Measurements from ENCODE around the gene VPS37D. TPM values are rescaled to one million over a fixed set of nuclear protein-coding genes. Genes with fewer than 3 reads are reported as not detected.

Gene VPS37D
- total and polyA plus RNA-seq, 2 experiments from 2014 or later = 2.2 to 7.0 TPM

- DNase-seq (ENCODE audit: low spot score) = peak; percentile 53
- no peaks in the 10 kb centered on the region for H3K36me3 ChIP-seq (ENCODE audit: insufficient read depth)
- H3K9me2 ChIP-seq (ENCODE audit: insufficient read depth) = no peaks in the 10 kb centered on the region
- no peaks in the 10 kb centered on the region; the same call in 1 of the 2 replicates for H4K20me1 ChIP-seq (replicated peaks; ENCODE audit: insufficient read depth)
- H3K27me3 ChIP-seq (ENCODE audit: insufficient read depth) = peaks cover 13% of the 10 kb centered on the region
- peak; percentile 3; the same call in 2 of the 3 replicates for ATAC-seq
- H3F3A ChIP-seq (replicated peaks; ENCODE audit: low read depth) = no peaks in the 10 kb centered on the region
- H3K4me2 ChIP-seq = no peak overlapping the region
- peaks cover 3% of the 10 kb centered on the region; the same call in 2 of the 3 replicates for H3K4me1 Mint-ChIP-seq
- H3K27ac Mint-ChIP-seq = no peak overlapping the region
- TF ChIP-seq JUNB (IDR thresholded peaks at IDR 0.05; ENCODE audit: unreplicated experiment) = no peak
- peak; percentile 43 to 50 for TF ChIP-seq CTCF (conservative IDR thresholded peaks at IDR 0.05; ENCODE audit: low read depth in 2 of 2)
- H3K27ac ChIP-seq (ENCODE audit: low read depth) = no peak overlapping the region
- H3K27me3 Mint-ChIP-seq (ENCODE audit: insufficient read depth, low read depth, poor library complexity) = peaks cover 30% of the 10 kb centered on the region
- H3K9me3 Mint-ChIP-seq = no peaks in the 10 kb centered on the region; the same call in 2 of the 3 replicates
- H3K4me3 Mint-ChIP-seq = no peak overlapping the region
- H3K36me3 Mint-ChIP-seq (ENCODE audit: low read depth) = no peaks in the 10 kb centered on the region; the same call in 2 of the 3 replicates
- no peaks in the 10 kb centered on the region for H3K79me2 ChIP-seq (replicated peaks; ENCODE audit: insufficient read depth)
- 0 out of 2 replicates have a peak, but pooled peaks cover 8% of the 10 kb centered on the region for H3K4me1 ChIP-seq (ENCODE audit: insufficient read depth)
- H2AFZ ChIP-seq = no peak overlapping the region
- no peak overlapping the region for H3K4me3 ChIP-seq
These were observed 40.8 kb upstream of the VPS37D start for GRCh38 chr7:73626814-73627213.

- no peak overlapping the region for H3K4me2 ChIP-seq
- Mint-ChIP-seq H3K9me3 (no peaks in the 10 kb centered on the region; the same call in 2 of the 3 replicates), H3K36me3 (ENCODE audit: low read depth) (no peaks in the 10 kb centered on the region; the same call in 2 of the 3 replicates), H3K4me3 (no peak overlapping the region), H3K27ac (no peak overlapping the region), H3K4me1 (peaks cover 3% of the 10 kb centered on the region; the same call in 2 of the 3 replicates), H3K27me3 (ENCODE audit: insufficient read depth, low read depth, poor library complexity) (peaks cover 23% of the 10 kb centered on the region)
- ATAC-seq (no peak), DNase-seq (ENCODE audit: low spot score) (no peak)
- H3K9me2 ChIP-seq (ENCODE audit: insufficient read depth) = no peaks in the 10 kb centered on the region
- H2AFZ ChIP-seq = no peak overlapping the region
- no peaks in the 10 kb centered on the region for H3K36me3 ChIP-seq (ENCODE audit: insufficient read depth)
- H3K4me3 ChIP-seq = no peak overlapping the region
- peaks cover 7% of the 10 kb centered on the region for H3K27me3 ChIP-seq (ENCODE audit: insufficient read depth)
- H3K79me2 ChIP-seq (replicated peaks; ENCODE audit: insufficient read depth) = no peaks in the 10 kb centered on the region
- no peaks in the 10 kb centered on the region for H3F3A ChIP-seq (replicated peaks; ENCODE audit: low read depth)
- TF ChIP-seq ZNF331 (CRISPR knock-in tag; IDR thresholded peaks at IDR 0.05; ENCODE audit: low read depth) (no peak), POLR2AphosphoS5 (IDR thresholded peaks at IDR 0.05; ENCODE audit: low read depth) (no peak), NANOG (IDR thresholded peaks at IDR 0.05; ENCODE audit: borderline replicate concordance) (no peak)
- no peaks in the 10 kb centered on the region; the same call in 1 of the 2 replicates for H4K20me1 ChIP-seq (replicated peaks; ENCODE audit: insufficient read depth)
- no peak overlapping the region for H3K27ac ChIP-seq (ENCODE audit: low read depth)
- H3K4me1 ChIP-seq (ENCODE audit: insufficient read depth) = no peaks in the 10 kb centered on the region
These were observed 39.1 kb upstream of the VPS37D start for GRCh38 chr7:73628504-73628903.

- Mint-ChIP-seq H3K27me3 (ENCODE audit: insufficient read depth, low read depth, poor library complexity) (peaks cover 16% of the 10 kb centered on the region), H3K4me3 (no peak overlapping the region), H3K4me1 (peaks cover 6% of the 10 kb centered on the region), H3K36me3 (ENCODE audit: low read depth) (no peaks in the 10 kb centered on the region; the same call in 2 of the 3 replicates), H3K9me3 (no peaks in the 10 kb centered on the region; the same call in 2 of the 3 replicates), H3K27ac (no peak overlapping the region)
- ATAC-seq (no peak), DNase-seq (ENCODE audit: low spot score) (no peak)
- Histone ChIP-seq H3K4me1 (ENCODE audit: insufficient read depth) (no peaks in the 10 kb centered on the region), H4K20me1 (replicated peaks; ENCODE audit: insufficient read depth) (no peaks in the 10 kb centered on the region; the same call in 1 of the 2 replicates), H2AFZ (no peak overlapping the region), H3F3A (replicated peaks; ENCODE audit: low read depth) (no peaks in the 10 kb centered on the region), H3K4me3 (no peak overlapping the region), H3K27ac (ENCODE audit: low read depth) (no peak overlapping the region), H3K9me2 (ENCODE audit: insufficient read depth) (no peaks in the 10 kb centered on the region; the same call in 1 of the 2 replicates), H3K27me3 (ENCODE audit: insufficient read depth) (no peaks in the 10 kb centered on the region), H3K36me3 (ENCODE audit: insufficient read depth) (no peaks in the 10 kb centered on the region), H3K79me2 (replicated peaks; ENCODE audit: insufficient read depth) (no peaks in the 10 kb centered on the region), H3K4me2 (no peak overlapping the region)
- TF ChIP-seq CREB1 (CRISPR knock-in tag; IDR thresholded peaks at IDR 0.05; ENCODE audit: low read depth) (no peak), REST (IDR thresholded peaks at IDR 0.05; ENCODE audit: unreplicated experiment) (no peak), JUNB (IDR thresholded peaks at IDR 0.05; ENCODE audit: unreplicated experiment) (no peak), ZNF331 (CRISPR knock-in tag; IDR thresholded peaks at IDR 0.05; ENCODE audit: low read depth) (no peak), ZNF114 (CRISPR knock-in tag; IDR thresholded peaks at IDR 0.05) (no peak), ETS1 (IDR thresholded peaks at IDR 0.05) (no peak)
These were observed 36.1 kb upstream of the VPS37D start for GRCh38 chr7:73631558-73631957.

Measured in GM23338 (cell line).